ENCODE data around the gene SLCO3A1.

SLCO3A1 gene

GRCh38 chr15:91997163-91997562 lies 143.7 kb downstream of the SLCO3A1 start:
- no peaks in the 10 kb centered on the region for H3K36me3 ChIP-seq (ENCODE audit: control insufficient read depth, insufficient read depth, low read length)
- TF ChIP-seq, protein P1, sequence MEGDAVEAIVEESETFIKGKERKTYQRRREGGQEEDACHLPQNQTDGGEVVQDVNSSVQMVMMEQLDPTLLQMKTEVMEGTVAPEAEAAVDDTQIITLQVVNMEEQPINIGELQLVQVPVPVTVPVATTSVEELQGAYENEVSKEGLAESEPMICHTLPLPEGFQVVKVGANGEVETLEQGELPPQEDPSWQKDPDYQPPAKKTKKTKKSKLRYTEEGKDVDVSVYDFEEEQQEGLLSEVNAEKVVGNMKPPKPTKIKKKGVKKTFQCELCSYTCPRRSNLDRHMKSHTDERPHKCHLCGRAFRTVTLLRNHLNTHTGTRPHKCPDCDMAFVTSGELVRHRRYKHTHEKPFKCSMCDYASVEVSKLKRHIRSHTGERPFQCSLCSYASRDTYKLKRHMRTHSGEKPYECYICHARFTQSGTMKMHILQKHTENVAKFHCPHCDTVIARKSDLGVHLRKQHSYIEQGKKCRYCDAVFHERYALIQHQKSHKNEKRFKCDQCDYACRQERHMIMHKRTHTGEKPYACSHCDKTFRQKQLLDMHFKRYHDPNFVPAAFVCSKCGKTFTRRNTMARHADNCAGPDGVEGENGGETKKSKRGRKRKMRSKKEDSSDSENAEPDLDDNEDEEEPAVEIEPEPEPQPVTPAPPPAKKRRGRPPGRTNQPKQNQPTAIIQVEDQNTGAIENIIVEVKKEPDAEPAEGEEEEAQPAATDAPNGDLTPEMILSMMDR (IDR thresholded peaks at IDR 0.05) = no peak
- H3K4me1 ChIP-seq = peaks cover 2% of the 10 kb centered on the region
- H2AFZ ChIP-seq = no peak overlapping the region
- no peaks in the 10 kb centered on the region for H3K9me3 ChIP-seq (ENCODE audit: control insufficient read depth, low read length)
- no peak overlapping the region for H3K27ac ChIP-seq
- no peak overlapping the region for H3K4me2 ChIP-seq (ENCODE audit: low read length)
- peaks cover 10% of the 10 kb centered on the region for H3K79me2 ChIP-seq
- no peaks in the 10 kb centered on the region for H3K27me3 ChIP-seq (ENCODE audit: control insufficient read depth, insufficient read depth, low read length)
- no peak overlapping the region for H3K9ac ChIP-seq
- no peak overlapping the region for H3K4me3 ChIP-seq (ENCODE audit: low read depth, low read length)

GRCh38 chr15:92000709-92001108 lies 147.2 kb downstream of the SLCO3A1 start:
- no peaks in the 10 kb centered on the region for H3K27me3 ChIP-seq (ENCODE audit: control insufficient read depth, insufficient read depth, low read length)
- H3K79me2 ChIP-seq = peaks cover 11% of the 10 kb centered on the region
- TF ChIP-seq, protein P1 (IDR thresholded peaks at IDR 0.05) = no peak
- H3K9ac ChIP-seq = no peak overlapping the region
- no peak overlapping the region for H2AFZ ChIP-seq
- no peak overlapping the region for H3K27ac ChIP-seq
- no peak overlapping the region for H3K4me3 ChIP-seq (ENCODE audit: low read depth, low read length)
- H3K4me1 ChIP-seq = no peaks in the 10 kb centered on the region
- H3K36me3 ChIP-seq (ENCODE audit: control insufficient read depth, insufficient read depth, low read length) = no peaks in the 10 kb centered on the region
- H3K4me2 ChIP-seq (ENCODE audit: low read length) = no peak overlapping the region
- H3K9me3 ChIP-seq (ENCODE audit: control insufficient read depth, low read length) = no peaks in the 10 kb centered on the region

DNA sequence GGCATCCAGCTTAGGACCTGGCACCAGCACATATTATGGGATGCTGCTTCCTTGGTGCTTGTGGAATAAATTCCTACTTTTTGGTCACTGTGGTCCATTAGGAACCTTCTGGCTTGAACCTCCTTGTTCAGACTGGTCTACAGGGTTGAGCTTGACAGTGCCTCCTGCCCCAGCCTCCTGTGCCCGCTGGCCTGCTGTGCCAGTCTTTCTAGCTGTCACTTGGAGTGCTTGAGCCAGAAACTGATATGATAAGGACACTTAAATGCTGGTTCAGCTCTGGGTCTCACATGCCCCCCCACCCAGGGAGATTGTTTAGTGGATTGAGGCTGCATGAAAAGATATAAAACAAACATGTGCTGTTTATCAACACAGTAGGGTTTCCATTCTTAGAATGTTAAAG lies 147.8 kb downstream of the SLCO3A1 start:
- Histone ChIP-seq H3K4me1 (no peaks in the 10 kb centered on the region), H3K27ac (no peak overlapping the region), H3K9me3 (ENCODE audit: control insufficient read depth, low read length) (no peaks in the 10 kb centered on the region), H3K4me3 (ENCODE audit: low read depth, low read length) (no peak overlapping the region), H3K27me3 (ENCODE audit: control insufficient read depth, insufficient read depth, low read length) (no peaks in the 10 kb centered on the region), H3K79me2 (peaks cover 11% of the 10 kb centered on the region), H3K4me2 (ENCODE audit: low read length) (no peak overlapping the region), H2AFZ (no peak overlapping the region), H3K36me3 (ENCODE audit: control insufficient read depth, insufficient read depth, low read length) (no peaks in the 10 kb centered on the region), H3K9ac (no peak overlapping the region)
- TF ChIP-seq, protein P1 (IDR thresholded peaks at IDR 0.05) = no peak

DNA sequence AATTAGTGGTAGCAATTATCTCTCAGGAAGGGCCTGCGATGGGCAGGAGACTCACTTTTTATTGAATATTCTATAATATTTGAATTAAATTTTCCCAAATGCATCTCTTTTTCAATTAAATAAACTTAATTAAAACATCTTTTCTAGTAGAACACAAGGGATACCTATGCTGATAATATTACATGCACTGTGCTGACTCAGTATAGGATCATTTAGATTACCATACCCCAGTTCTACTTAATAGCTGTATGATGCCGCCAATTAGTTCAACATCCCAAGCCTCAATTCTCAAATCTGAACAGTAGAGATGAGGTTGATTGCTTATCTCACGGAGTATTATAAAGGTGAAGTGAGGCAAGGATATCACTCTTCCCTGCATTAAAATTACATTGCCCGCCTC lies 149.2 kb downstream of the SLCO3A1 start:
- TF ChIP-seq, protein P1 (IDR thresholded peaks at IDR 0.05) = no peak
- no peak overlapping the region for H3K27ac ChIP-seq
- no peak overlapping the region for H2AFZ ChIP-seq

DNA sequence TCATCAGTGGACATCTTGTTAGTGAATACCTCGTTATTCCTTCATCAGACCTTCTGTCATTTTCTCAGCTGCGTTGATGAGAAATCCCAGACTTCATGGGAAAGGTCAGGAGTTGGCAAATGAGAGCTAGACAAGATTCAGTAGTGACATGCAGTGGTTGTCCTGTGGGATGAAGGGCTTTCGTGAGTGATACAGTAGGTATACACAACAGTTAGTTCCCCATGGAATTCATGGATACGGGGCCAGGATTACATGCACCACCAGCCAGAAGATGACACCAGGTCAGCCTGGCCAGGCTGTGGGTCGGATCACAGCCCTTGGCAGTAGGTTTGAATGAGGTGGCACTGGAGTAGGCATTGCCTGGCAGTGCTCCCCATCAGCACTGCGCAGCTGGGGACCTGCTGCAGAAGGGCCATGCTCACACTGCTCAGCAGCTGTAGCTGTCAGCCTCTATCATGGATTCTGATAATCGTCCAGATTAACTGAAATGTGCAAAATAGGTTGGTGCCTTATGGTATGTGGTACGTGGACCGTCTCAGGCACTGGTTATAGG lies 150.1 kb downstream of the SLCO3A1 start:
- no peaks in the 10 kb centered on the region for H3K27me3 ChIP-seq (ENCODE audit: control insufficient read depth, insufficient read depth, low read length)
- H2AFZ ChIP-seq = no peak overlapping the region
- no peaks in the 10 kb centered on the region for H3K36me3 ChIP-seq (ENCODE audit: control insufficient read depth, insufficient read depth, low read length)
- H3K4me3 ChIP-seq (ENCODE audit: low read depth, low read length) = no peak overlapping the region
- no peaks in the 10 kb centered on the region for H3K9me3 ChIP-seq (ENCODE audit: control insufficient read depth, low read length)
- no peak overlapping the region for H3K27ac ChIP-seq
- H3K4me2 ChIP-seq (ENCODE audit: low read length) = no peak overlapping the region
- no peak overlapping the region for H3K9ac ChIP-seq
- TF ChIP-seq, protein P1 (IDR thresholded peaks at IDR 0.05) = no peak
- H3K4me1 ChIP-seq = no peaks in the 10 kb centered on the region
- H3K79me2 ChIP-seq = peaks cover 9% of the 10 kb centered on the region

More for the DNA sequence above, 149.2 kb downstream of the SLCO3A1 start:
- Histone ChIP-seq H3K4me1 (no peaks in the 10 kb centered on the region), H3K27me3 (ENCODE audit: control insufficient read depth, insufficient read depth, low read length) (no peaks in the 10 kb centered on the region), H3K9me3 (ENCODE audit: control insufficient read depth, low read length) (no peaks in the 10 kb centered on the region), H3K79me2 (peaks cover 9% of the 10 kb centered on the region), H3K9ac (no peak overlapping the region), H3K4me2 (ENCODE audit: low read length) (no peak overlapping the region), H3K4me3 (ENCODE audit: low read depth, low read length) (no peak overlapping the region), H3K36me3 (ENCODE audit: control insufficient read depth, insufficient read depth, low read length) (no peaks in the 10 kb centered on the region)
